ENCODE measurements around the gene KCTD16. TPM values are rescaled to one million over a fixed set of nuclear protein-coding genes. Genes with fewer than 3 reads are reported as not detected.

KCTD16 gene
- total and polyA plus RNA-seq, 2 donors from 2014 or later: 0.24 to 2.5 TPM

DNA sequence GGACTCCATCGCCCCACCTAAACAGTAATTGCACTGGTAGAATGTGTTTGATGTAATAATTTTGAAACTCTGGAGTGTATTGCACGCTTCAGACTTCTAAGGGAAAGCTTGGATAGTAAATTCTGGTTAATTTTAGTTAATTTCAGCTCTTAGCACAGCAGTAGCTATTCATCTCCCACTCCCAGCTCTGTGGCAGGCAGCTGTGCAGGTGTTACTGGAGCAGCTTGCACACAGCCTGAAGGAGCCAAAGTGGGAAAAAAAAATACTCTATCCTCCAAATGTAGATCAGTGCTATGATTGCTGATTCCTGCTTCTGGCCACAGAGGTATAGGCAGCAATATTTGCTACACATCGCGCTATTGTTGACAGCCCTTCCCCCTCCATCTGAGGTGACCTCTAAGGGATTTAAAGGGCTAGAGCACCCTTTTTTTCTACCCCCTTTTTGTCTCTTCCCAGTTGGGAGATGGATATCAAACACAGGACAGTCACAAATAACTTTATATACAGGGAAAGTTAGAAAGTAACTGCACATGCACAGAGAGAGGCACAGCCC is 97.4 kb downstream of the KCTD16 start:
- Histone ChIP-seq H3K4me3 (ENCODE audit: low read length in 3 of 3) (no peak overlapping the region), H3K4me1 (ENCODE audit: control insufficient read depth in 2 of 3, insufficient read depth in 2 of 3, low read depth in 1 of 3, low read length in 3 of 3) (no peaks in the 10 kb centered on the region), H3K27ac (ENCODE audit: low read depth in 2 of 2, low read length in 2 of 2) (no peak overlapping the region), H3K36me3 (ENCODE audit: control insufficient read depth in 2 of 3, insufficient read depth in 3 of 3, low read length in 3 of 3) (no peaks in the 10 kb centered on the region), H3K9ac (ENCODE audit: low read length in 3 of 3) (no peak overlapping the region), H3K27me3 (ENCODE audit: control insufficient read depth, insufficient read depth, low read length) (no peaks in the 10 kb centered on the region), H3K9me3 (ENCODE audit: control insufficient read depth in 2 of 3, insufficient read depth in 1 of 3, low read length in 3 of 3) (peaks cover 0 to 10% (median 0%) of the 10 kb centered on the region in 3 donors)
- intact Hi-C loops (cut with DNase I): no loop called here
- no peak for FAIRE-seq
- DNase-seq: no peak
- TF ChIP-seq, protein P1, sequence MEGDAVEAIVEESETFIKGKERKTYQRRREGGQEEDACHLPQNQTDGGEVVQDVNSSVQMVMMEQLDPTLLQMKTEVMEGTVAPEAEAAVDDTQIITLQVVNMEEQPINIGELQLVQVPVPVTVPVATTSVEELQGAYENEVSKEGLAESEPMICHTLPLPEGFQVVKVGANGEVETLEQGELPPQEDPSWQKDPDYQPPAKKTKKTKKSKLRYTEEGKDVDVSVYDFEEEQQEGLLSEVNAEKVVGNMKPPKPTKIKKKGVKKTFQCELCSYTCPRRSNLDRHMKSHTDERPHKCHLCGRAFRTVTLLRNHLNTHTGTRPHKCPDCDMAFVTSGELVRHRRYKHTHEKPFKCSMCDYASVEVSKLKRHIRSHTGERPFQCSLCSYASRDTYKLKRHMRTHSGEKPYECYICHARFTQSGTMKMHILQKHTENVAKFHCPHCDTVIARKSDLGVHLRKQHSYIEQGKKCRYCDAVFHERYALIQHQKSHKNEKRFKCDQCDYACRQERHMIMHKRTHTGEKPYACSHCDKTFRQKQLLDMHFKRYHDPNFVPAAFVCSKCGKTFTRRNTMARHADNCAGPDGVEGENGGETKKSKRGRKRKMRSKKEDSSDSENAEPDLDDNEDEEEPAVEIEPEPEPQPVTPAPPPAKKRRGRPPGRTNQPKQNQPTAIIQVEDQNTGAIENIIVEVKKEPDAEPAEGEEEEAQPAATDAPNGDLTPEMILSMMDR (IDR thresholded peaks at IDR 0.05; ENCODE audit: borderline replicate concordance, extremely low read depth, insufficient read depth): no peak

DNA sequence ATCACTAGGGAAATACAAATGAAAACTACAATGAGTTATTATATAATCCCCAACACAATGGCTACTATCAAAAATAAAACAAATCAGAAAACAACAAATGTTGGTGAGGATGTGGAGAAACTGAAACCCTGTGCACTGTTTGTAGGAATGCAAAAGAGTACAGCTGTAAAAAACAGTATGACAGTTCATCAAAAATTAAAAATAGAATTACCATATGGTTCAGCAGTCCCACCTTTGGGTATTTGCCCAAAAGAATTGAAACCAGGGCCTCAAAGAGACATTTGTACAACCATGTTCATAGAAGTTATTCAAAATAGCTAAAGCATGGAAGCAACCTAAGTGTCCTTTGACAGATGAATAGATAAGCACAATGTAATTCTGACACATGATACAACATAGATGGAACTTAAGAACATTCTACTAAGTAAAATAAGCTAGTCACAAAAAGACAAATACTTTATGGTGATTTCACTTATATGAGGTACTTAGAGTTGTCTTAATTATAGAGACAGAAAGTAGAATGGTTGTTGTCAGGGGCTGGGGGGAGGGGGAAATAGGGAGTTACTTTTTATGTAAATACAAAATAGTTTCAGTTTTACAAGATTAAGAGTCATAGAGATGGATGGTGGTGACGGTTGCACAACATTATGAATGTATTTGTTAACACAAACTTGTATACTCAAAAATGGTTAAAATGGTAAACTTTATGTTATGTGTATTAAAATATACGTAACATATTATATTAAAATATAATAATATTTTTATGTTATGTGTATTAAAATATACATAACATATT is 102.8 kb downstream of the KCTD16 start:
- TF ChIP-seq, protein P1 (IDR thresholded peaks at IDR 0.05; ENCODE audit: borderline replicate concordance, extremely low read depth, insufficient read depth): no peak
- Histone ChIP-seq H3K27me3 (ENCODE audit: control insufficient read depth, insufficient read depth, low read length) (no peaks in the 10 kb centered on the region), H3K36me3 (ENCODE audit: control insufficient read depth in 2 of 3, insufficient read depth in 3 of 3, low read length in 3 of 3) (no peaks in the 10 kb centered on the region), H3K4me1 (ENCODE audit: control insufficient read depth in 2 of 3, insufficient read depth in 2 of 3, low read depth in 1 of 3, low read length in 3 of 3) (no peaks in the 10 kb centered on the region), H3K27ac (ENCODE audit: low read depth in 2 of 2, low read length in 2 of 2) (no peak overlapping the region), H3K4me3 (ENCODE audit: low read length in 3 of 3) (no peak overlapping the region), H3K9me3 (ENCODE audit: control insufficient read depth in 2 of 3, insufficient read depth in 1 of 3, low read length in 3 of 3) (peaks cover 0 to 10% (median 0%) of the 10 kb centered on the region in 3 donors), H3K9ac (ENCODE audit: low read length in 3 of 3) (no peak overlapping the region)
- intact Hi-C loops (cut with DNase I): no loop called here
- FAIRE-seq (peak; percentile 85), DNase-seq (no peak)

DNA sequence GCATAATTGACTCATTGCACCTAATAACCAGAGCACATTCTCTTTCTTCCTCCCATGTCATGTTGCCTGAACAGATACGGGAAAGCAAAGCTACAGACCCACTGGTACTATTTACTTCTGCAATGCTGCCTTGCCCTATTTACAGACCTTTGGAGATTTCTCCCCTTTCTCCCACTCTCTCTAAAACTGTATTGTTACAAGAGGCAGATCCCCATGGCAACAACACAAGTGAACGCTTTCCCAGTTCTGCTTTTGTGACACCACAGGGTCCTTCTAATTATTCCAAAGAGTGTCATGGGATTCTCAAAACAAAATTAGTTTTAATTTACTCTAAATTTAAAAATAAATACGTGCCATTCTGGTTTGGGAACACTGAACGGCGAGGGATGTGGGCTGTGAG is 104.7 kb downstream of the KCTD16 start:
- Histone ChIP-seq H3K4me1 (ENCODE audit: control insufficient read depth in 2 of 3, insufficient read depth in 2 of 3, low read depth in 1 of 3, low read length in 3 of 3) (no peaks in the 10 kb centered on the region), H3K9ac (ENCODE audit: low read length in 3 of 3) (no peak overlapping the region), H3K4me3 (ENCODE audit: low read length in 3 of 3) (no peak overlapping the region), H3K27ac (ENCODE audit: low read depth in 2 of 2, low read length in 2 of 2) (no peak overlapping the region), H3K9me3 (ENCODE audit: control insufficient read depth in 2 of 3, insufficient read depth in 1 of 3, low read length in 3 of 3) (peaks cover 0 to 6% (median 0%) of the 10 kb centered on the region in 3 donors), H3K36me3 (ENCODE audit: control insufficient read depth in 2 of 3, insufficient read depth in 3 of 3, low read length in 3 of 3) (no peaks in the 10 kb centered on the region), H3K27me3 (ENCODE audit: control insufficient read depth, insufficient read depth, low read length) (no peaks in the 10 kb centered on the region)
- intact Hi-C loops (cut with DNase I): no loop called here
- FAIRE-seq (no peak), DNase-seq (peak in 1 of 5 donors; percentile 4)
- TF ChIP-seq, protein P1 (IDR thresholded peaks at IDR 0.05; ENCODE audit: borderline replicate concordance, extremely low read depth, insufficient read depth): no peak
